GM12874 (cell line): ENCODE measurements around the gene TATDN3.

Experiments
- CTCF ChIP-seq: IDR thresholded peaks from 2 replicates; pipeline ENCODE4 v1.5.1; 2011; ENCODE audit warnings: low read depth, mild to moderate bottlenecking, control low read depth, low read length, moderate library complexity; ENCODE audit not compliant: insufficient read depth

Gene TATDN3

GRCh38 chr1:212791676-212792395 lies at the start of gene TATDN3, which contains the start of gene NSL1:
Gene TATDN3 (plus strand): TSS chr1:212791894. CDS start chr1:212791922, 28 bp downstream.
Gene NSL1 (minus strand): TSS chr1:212791777. CDS start chr1:212791763, 14 bp downstream.
- TF ChIP-seq CTCF: no peak

- no peak for TF ChIP-seq CTCF
Measured at GRCh38 chr1:212743901-212744475, 47.7 kb upstream of the TATDN3 start.

GRCh38 chr1:212745303-212745702 lies 46.4 kb upstream of the TATDN3 start:
- TF ChIP-seq CTCF: no peak

- no peak for TF ChIP-seq CTCF
Measured at GRCh38 chr1:212746546-212746945, 45.1 kb upstream of the TATDN3 start.

GRCh38 chr1:212749821-212750535 lies 41.7 kb upstream of the TATDN3 start:
- TF ChIP-seq CTCF: peak; percentile 62

- no peak for TF ChIP-seq CTCF
Measured at GRCh38 chr1:212752252-212752933, 39.3 kb upstream of the TATDN3 start.
